Stimulated activated effector memory CD8-positive, alpha-beta T cell treated with anti-CD3 and anti-CD28 coated beads, Interleukin-12 subunit alpha, Interleukin-12 subunit beta, amount 100 ng/mL, for 72 hours (primary cell): ENCODE measurements around the gene CCDC197.

Source experiments
- ATAC-seq: fragments of 150-1000 bp; cut with Tn5 transposase; 2 replicates; pipeline ENCODE4 v1.10.0; 2021
- DNase-seq, 2 donors: peaks; one replicate each; pipeline ENCODE4 v3.0.0; 2021 to 2022; ENCODE audit warnings: low spot score in 2 of 2
- H3K27ac Mint-ChIP-seq: one replicate; pipeline ENCODE4 v1.8.0; 2022; ENCODE audit warnings: mild to moderate bottlenecking, mixed read lengths
- H3K36me3 Mint-ChIP-seq: one replicate; pipeline ENCODE4 v1.8.0; 2022; ENCODE audit warnings: mild to moderate bottlenecking, mixed read lengths
- H3K4me1 Mint-ChIP-seq: one replicate; pipeline ENCODE4 v1.8.0; 2022; ENCODE audit warnings: mixed read lengths
- H3K4me3 Mint-ChIP-seq: one replicate; pipeline ENCODE4 v1.8.0; 2022; ENCODE audit warnings: mild to moderate bottlenecking, mixed read lengths
- H3K9me3 Mint-ChIP-seq: one replicate; pipeline ENCODE4 v1.8.0; 2022; ENCODE audit warnings: mixed read lengths

CCDC197 gene

GRCh38 chr14:94016446-94016976, 19.4 kb downstream of the CCDC197 start:
- ATAC-seq, result no peak
- Mint-ChIP-seq H3K27ac (no peak overlapping the region), H3K36me3 (no peaks in the 10 kb centered on the region), H3K9me3 (no peaks in the 10 kb centered on the region), H3K4me1 (peaks cover 19% of the 10 kb centered on the region), H3K4me3 (no peak overlapping the region)
- no peak for DNase-seq

DNA sequence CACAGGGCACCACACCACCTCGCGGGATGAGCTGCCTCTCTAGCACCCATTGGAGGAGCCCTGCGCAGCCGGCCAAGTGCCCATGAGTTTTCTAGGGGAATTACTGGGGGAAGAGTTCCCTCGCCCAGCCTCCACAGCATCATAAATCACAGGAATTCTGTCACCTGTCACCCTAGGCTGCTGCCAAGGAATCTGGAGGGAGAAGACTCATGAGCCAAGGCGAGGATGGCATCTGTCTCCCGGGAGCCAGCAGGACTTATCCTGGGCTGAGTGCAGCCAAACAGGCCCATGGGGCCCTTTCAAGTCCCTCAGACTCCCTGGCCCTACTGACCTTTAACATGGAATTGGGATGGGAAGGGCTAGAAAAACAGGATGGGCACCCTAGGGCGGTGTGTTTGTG, 21.2 kb downstream of the CCDC197 start:
- Mint-ChIP-seq H3K36me3 (no peaks in the 10 kb centered on the region), H3K4me1 (peaks cover 26% of the 10 kb centered on the region)
- ATAC-seq, result no peak

GRCh38 chr14:94019329-94019728, 22.2 kb downstream of the CCDC197 start:
- Mint-ChIP-seq H3K27ac (no peak overlapping the region), H3K4me3 (no peak overlapping the region), H3K4me1 (peaks cover 26% of the 10 kb centered on the region), H3K9me3 (no peaks in the 10 kb centered on the region), H3K36me3 (no peaks in the 10 kb centered on the region)
- ATAC-seq (no peak), DNase-seq (no peak)

More for the DNA sequence above, 21.2 kb downstream of the CCDC197 start:
- H3K9me3 Mint-ChIP-seq, result no peaks in the 10 kb centered on the region
- H3K4me3 Mint-ChIP-seq, result no peak overlapping the region
- H3K27ac Mint-ChIP-seq, result no peak overlapping the region
- DNase-seq, result no peak

DNA sequence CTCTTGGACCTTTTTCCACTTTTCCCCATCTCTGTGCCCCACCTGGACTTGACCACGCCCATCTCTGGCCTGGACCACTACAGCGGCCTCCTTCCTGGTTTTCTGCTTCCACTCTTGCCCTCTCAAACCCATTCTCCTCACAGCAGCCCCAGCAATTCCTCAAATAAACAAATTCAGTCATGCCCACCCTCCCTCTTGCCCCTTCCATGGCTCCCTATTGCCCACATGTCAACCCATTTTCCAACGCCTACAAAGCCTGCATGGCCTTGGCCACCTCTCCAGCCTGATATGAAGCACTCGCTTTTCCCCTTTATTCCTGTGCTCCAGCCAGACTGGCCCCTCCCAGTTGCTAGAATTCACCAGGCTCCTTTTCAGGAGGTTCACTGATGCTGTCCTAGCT, 23.2 kb downstream of the CCDC197 start:
- ATAC-seq (no peak), DNase-seq (no peak)
- H3K4me1 Mint-ChIP-seq, result peaks cover 26% of the 10 kb centered on the region
- peak overlapping the region; percentile 51 for H3K27ac Mint-ChIP-seq
- no peaks in the 10 kb centered on the region for H3K36me3 Mint-ChIP-seq
- H3K4me3 Mint-ChIP-seq, result no peak overlapping the region
- no peaks in the 10 kb centered on the region for H3K9me3 Mint-ChIP-seq

- Mint-ChIP-seq H3K9me3 (no peaks in the 10 kb centered on the region), H3K27ac (peak overlapping the region; percentile 51), H3K36me3 (no peaks in the 10 kb centered on the region), H3K4me3 (no peak overlapping the region), H3K4me1 (peaks cover 29% of the 10 kb centered on the region)
- ATAC-seq (no peak), DNase-seq (no peak)
Measured at GRCh38 chr14:94021001-94021400, 23.9 kb downstream of the CCDC197 start.

DNA sequence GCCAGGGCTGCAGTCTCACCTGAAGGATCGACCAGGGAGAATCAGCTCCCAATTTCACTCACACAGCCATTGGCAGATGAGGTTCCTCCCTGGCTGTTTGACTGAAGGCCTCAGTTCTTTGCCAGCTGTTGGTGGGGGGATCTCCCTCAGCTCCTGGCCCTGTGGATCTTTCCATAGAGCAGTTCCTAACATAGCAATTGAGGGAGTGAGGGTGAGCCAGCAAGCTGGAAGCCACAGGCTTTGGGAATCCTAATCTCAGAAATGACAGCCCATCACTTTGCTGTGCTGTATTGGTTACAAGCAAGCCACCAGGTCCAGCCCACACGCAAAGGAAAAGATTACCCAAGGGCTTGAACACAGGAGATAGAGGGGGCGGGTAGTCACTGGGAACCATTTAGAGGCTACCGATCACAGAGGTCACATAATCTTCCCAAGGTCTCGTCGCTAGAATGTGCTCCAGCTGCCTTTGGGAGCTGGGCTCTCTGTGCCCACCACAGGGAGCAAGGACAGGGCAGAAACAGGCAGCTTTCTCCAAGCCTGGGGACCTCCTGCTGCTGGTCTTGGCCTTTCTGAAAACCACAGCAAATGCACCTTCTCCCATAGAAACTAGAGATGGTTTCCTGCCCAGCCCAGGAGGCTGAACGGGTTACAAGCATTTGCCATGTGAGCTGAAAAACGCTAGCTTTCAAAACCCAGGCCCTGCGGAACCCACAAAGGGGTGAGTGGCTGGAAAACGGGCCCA, 24.5 kb downstream of the CCDC197 start:
- DNase-seq (no peak), ATAC-seq (peak; percentile 57)
- peak overlapping the region; percentile 51 for H3K27ac Mint-ChIP-seq
- H3K9me3 Mint-ChIP-seq, result no peaks in the 10 kb centered on the region
- peaks cover 31% of the 10 kb centered on the region for H3K4me1 Mint-ChIP-seq
- H3K36me3 Mint-ChIP-seq, result no peaks in the 10 kb centered on the region
- H3K4me3 Mint-ChIP-seq, result peak overlapping the region; percentile 7

GRCh38 chr14:94022532-94023411, 25.7 kb downstream of the CCDC197 start:
- H3K27ac Mint-ChIP-seq, result peak overlapping the region; percentile 24
- H3K36me3 Mint-ChIP-seq, result no peaks in the 10 kb centered on the region
- H3K4me1 Mint-ChIP-seq, result peaks cover 37% of the 10 kb centered on the region
- no peak for ATAC-seq
- no peak for DNase-seq
- H3K4me3 Mint-ChIP-seq, result peak overlapping the region; percentile 7
- no peaks in the 10 kb centered on the region for H3K9me3 Mint-ChIP-seq

- Mint-ChIP-seq H3K4me3 (no peak overlapping the region), H3K36me3 (no peaks in the 10 kb centered on the region), H3K9me3 (no peaks in the 10 kb centered on the region), H3K4me1 (peaks cover 51% of the 10 kb centered on the region), H3K27ac (no peak overlapping the region)
- DNase-seq (no peak), ATAC-seq (no peak)
Measured at GRCh38 chr14:94024549-94024948, 27.4 kb downstream of the CCDC197 start.

DNA sequence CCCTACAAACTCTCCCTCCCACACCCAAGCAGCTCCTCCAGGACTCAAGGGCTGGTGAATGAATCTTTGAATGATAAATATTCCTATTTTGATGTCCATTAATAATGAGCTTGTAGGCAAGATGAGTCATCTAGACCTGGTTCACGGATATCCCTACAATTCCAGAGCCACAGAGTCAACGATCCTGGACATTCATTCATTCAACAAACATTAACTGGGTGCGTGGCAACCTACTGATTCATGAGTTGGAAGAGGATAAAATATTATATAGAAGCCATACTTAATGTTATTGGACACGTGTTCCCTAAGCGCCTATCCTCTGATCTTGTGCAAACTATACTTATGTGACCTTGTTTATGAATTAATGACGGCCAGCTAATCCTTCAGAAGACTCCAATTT, 28.6 kb downstream of the CCDC197 start:
- no peak overlapping the region for H3K27ac Mint-ChIP-seq
- no peaks in the 10 kb centered on the region for H3K9me3 Mint-ChIP-seq
- H3K4me3 Mint-ChIP-seq, result peak overlapping the region; percentile 61
- ATAC-seq (no peak), DNase-seq (no peak)
- H3K36me3 Mint-ChIP-seq, result no peaks in the 10 kb centered on the region
- peaks cover 50% of the 10 kb centered on the region for H3K4me1 Mint-ChIP-seq

DNA sequence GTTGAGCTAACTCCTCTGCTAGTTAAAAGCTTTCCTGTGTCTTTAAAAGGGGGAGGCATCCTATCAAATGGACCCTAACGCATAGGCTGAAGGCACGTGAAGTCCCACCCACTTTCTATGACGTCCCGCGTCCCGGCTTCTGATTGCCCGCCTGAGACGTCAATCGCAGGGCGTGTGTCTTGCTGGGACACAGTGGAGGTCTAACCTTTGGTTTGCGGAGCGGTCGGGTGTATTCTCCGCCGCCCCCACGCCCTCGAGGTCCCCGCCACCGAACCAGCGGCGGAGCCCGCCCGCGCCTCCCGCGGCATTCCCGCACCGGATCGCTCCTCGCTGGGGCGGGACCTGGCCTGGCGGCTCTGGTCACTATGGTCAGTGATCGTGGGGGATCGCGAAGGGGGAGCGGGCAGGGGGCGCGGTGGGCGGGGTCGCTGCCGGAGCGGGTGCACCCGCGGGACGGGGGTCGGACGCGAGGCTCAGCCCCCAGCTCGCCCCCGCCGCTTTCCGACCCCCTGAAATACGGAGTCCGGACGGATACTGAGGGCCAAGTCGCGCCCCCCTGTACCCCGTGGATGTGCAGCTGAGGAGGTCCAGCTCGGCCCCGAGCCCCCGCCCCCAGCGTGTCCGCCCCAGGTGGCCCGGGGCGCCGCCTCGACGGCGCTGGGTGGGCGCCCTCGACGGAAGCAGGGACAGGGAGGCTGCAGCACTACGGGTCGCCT, 29.2 kb downstream of the CCDC197 start, which contains the start of gene OTUB2:
Gene OTUB2 (plus strand): TSS at position 168 of the 716 bp plus-strand sequence. CDS start 198 bp downstream, at position 366.
- no peaks in the 10 kb centered on the region for H3K36me3 Mint-ChIP-seq
- no peak within 1 kb of the TSS for H3K27ac Mint-ChIP-seq
- peak within 1 kb of the TSS; percentile 61 for H3K4me3 Mint-ChIP-seq

DNA sequence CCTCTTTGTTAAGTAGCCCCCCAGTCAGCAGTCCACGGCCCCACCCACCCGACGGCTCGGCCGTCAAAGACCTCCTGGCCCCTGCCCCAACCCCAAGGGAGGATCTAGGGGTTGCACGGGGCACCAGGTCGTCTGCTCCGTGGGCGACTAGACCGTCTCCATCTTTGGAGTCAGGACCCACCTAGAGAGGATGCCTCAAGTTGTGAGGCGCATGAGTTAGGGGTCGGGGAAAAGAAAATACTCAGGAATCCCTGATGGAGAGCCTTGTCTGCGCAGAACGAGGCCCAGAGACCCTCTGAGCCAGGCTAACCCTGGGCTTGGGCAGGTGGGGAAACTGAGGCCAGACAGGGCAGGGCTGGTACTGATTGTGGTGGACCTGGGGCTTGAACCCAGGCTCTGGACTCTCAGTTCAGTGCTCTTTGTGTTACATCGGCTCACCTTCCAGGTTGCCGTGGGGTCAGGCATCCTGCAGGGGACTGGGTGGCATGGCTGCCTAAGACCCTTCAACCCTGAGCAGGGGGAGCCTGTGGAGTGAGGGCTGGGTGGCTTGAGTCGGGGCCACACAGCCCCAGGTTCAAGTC, 29.9 kb downstream of the CCDC197 start:
- no peaks in the 10 kb centered on the region for H3K9me3 Mint-ChIP-seq
- H3K36me3 Mint-ChIP-seq, result no peaks in the 10 kb centered on the region
- DNase-seq (no peak), ATAC-seq (no peak)
- H3K4me1 Mint-ChIP-seq, result peaks cover 37% of the 10 kb centered on the region
- H3K4me3 Mint-ChIP-seq, result peak overlapping the region; percentile 61
- no peak overlapping the region for H3K27ac Mint-ChIP-seq

More for the DNA sequence above, 29.2 kb downstream of the CCDC197 start, which contains the start of gene OTUB2:
- peaks cover 44% of the 10 kb centered on the region for H3K4me1 Mint-ChIP-seq
- ATAC-seq, result peak; percentile 97
- H3K9me3 Mint-ChIP-seq, result no peaks in the 10 kb centered on the region
- DNase-seq, result peak; percentile 91 to 97

DNA sequence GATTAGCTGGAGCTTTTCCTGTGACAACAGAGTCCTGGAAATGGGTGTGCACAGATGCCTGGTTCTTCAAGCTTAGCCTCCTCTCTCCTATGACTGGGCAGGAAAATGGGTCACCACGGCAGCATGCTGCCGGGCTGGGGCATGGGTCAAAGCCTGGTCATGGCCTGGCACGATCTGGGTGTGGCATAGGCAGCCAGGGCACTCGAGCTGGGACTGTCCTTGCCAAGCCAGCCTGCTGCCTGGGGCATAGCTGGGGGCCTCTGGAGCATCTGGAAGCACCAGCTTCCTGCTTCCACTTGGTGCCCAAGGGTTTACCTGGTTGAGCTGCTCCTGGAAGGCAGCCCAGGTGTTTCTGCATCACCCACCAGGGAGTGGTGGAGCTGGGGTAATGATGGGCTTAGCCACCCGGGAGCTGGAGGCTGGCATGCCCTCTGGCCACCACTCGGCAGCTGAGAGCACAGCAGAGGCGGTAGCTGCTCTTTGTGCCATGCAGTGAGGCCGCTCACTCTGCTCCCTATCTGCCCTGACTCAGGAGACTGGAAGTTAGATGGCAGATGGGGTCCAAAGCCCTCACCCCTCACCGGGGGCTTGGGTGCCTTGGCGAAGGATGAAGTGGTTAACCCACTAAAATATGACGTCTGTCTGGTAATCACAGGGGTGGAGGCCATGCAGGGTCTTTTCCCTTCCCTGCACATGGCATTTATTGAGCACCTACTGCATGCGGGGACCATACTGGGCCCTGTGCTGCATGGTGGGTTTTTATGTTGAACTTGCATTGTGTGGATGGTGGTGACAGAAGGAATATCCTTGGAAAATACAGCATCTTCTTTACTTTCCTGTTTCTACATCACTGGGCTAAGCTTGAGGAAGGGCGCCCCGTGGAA, 30.7 kb downstream of the CCDC197 start:
- ATAC-seq (no peak), DNase-seq (no peak)
- H3K4me1 Mint-ChIP-seq, result peaks cover 29% of the 10 kb centered on the region
- peak overlapping the region; percentile 61 for H3K4me3 Mint-ChIP-seq
- H3K9me3 Mint-ChIP-seq, result no peaks in the 10 kb centered on the region
- H3K36me3 Mint-ChIP-seq, result no peaks in the 10 kb centered on the region
- peak overlapping the region; percentile 70 for H3K27ac Mint-ChIP-seq

DNA sequence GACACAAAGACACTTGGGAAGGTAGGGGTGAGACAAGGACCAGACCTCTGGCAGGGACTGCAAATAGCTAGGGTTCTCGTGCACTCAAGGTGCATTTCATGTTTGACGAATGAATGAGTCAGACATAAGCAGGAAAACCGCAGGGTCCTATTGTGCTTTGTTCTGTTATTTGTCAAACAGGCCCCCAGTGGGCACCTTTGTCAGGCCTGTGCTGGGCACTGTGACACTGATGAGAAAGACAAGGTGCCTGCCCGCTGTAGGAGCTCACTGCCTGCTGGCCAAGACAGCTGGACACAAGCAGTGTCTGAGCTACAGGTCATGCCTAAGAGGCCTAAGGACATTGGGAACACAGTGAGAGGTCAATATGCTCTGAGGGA, 31.3 kb downstream of the CCDC197 start:
- Mint-ChIP-seq H3K4me3 (peak overlapping the region; percentile 61), H3K4me1 (peaks cover 25% of the 10 kb centered on the region), H3K27ac (peak overlapping the region; percentile 70), H3K36me3 (no peaks in the 10 kb centered on the region), H3K9me3 (no peaks in the 10 kb centered on the region)
- ATAC-seq (peak; percentile 46), DNase-seq (no peak)

DNA sequence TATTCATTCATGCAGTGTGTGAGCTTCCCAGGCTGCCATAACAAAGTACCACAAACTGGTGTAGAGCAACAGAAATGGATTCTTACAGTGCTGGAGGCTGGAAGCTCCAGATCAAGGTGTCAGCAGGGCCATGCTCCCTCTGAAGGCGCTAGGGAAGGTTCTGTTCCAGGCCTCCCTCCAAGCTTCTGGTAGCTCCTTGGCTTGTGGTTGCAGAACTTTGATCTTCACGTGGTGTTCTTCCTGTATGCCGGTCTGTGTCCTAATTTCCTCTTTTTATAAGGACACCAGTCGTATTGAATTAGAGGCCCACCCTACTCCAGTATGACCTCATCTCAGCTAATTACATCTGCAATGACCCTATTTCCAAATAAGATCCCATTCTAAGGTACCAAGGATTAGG, 32.2 kb downstream of the CCDC197 start:
- H3K9me3 Mint-ChIP-seq, result no peaks in the 10 kb centered on the region
- H3K36me3 Mint-ChIP-seq, result no peaks in the 10 kb centered on the region
- peaks cover 25% of the 10 kb centered on the region for H3K4me1 Mint-ChIP-seq
- no peak for DNase-seq
- H3K27ac Mint-ChIP-seq, result peak overlapping the region; percentile 70
- no peak for ATAC-seq
- no peak overlapping the region for H3K4me3 Mint-ChIP-seq
